SW 1271 (cell line): ENCODE results near the gene POLR3H.

ENCODE experiments used
- DNase-seq, 2 experiments: peaks; one replicate each; lab custom pipeline; 2025; lab: John Stamatoyannopoulos, UW

Gene POLR3H

GRCh38 chr22:41535244-41535643 is 9.0 kb downstream of the POLR3H start:
- DNase-seq: peak in 1 of 2 experiments; percentile 3

DNA sequence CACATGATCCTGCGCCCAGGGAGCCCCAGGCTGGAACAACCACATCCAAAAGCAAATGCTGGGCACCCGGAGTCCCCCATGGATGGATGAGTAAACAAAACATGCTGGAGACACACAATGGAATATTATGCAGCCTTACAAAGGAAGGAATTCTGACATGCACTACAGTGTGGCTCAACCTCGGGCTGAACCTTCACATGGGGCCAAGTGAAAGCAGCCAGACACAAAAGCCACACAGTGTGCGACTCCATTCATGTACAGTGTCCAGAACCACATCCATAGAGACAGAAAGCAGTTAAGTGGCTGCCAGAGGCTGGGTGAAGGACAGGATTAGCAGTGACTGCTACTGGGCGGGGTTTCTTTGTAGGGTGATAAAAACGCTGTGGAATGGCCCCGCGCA is 10.1 kb downstream of the POLR3H start:
- no peak for DNase-seq

DNA sequence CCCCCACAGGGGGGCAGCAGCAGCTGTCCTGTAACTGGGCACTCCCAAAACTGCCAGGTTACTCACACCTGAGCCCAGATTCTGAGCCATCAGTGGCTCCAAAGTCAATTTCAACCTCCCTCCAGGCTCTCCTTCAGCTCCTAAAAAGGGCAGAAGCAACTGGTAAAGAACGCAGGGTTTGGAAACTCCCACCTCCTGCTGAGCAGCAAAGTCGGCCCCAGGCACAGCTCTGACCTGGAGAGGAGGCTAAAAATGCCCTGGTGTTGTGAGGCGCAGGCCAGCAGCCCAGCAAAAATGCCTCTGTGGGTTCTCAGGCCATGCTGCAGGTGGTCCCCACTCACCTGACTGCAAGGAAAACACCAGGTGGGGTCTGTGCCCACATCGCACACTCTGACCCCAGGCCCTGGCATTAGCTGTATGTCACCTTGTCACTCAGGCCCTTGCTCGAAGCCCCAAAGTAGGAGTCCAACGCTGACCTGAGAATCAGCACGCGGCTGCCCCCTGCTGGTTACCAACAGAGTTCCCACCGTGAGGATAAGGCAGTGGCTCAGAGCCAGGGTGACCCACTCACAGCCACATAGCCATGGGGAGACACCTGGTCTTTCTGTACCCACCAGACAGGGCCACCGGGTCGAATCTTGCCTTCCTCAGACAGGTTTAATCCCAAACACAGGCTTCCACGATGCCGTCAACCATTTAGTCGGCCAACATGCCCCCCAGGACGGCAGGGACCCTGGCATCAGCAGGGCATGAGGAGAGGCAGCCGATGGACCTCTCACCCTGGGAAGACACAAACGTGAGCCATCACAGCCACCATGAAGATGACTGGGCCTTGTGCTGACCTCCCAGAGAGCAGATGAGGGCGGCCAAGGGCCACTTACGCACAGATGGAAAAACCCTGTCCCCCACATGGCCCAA is 11.1 kb downstream of the POLR3H start:
- peak in 1 of 2 experiments; percentile 7 for DNase-seq

DNA sequence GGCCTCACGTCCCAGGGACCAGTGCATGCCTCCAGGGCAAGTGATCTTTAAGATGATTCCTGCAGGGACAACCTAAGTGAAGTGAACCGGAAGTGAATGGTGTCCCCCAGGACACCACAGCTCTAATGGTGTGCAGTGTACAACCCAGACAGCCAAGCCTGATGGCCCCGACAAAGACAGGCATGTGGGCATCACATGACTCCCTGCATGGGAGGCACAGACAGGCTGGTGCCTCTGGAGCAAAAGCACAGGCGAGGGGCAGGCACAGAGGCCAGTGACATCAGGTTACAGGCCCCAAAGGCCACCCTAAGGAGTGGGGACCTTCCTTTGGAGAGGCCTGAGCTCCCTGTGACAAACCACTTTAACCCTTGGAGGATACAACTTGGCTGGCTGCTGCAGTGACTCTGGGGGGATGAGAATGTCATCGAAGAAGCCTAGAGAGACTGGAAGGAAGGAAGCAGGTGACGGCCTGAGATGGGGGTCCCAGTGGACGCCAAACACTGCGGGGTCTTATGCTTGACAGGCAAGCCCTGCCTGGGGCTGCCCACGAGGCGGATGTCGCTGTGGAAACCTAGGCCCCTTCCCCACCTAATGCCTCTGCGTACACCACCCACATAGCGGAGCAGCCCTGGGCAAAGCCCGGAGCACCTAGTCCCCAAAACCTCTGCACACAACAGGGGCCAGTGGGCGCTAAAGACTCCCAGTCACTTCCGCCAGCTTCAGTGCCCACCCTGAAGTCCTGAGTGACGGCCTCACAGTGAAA is 12.4 kb downstream of the POLR3H start:
- DNase-seq: no peak

DNA sequence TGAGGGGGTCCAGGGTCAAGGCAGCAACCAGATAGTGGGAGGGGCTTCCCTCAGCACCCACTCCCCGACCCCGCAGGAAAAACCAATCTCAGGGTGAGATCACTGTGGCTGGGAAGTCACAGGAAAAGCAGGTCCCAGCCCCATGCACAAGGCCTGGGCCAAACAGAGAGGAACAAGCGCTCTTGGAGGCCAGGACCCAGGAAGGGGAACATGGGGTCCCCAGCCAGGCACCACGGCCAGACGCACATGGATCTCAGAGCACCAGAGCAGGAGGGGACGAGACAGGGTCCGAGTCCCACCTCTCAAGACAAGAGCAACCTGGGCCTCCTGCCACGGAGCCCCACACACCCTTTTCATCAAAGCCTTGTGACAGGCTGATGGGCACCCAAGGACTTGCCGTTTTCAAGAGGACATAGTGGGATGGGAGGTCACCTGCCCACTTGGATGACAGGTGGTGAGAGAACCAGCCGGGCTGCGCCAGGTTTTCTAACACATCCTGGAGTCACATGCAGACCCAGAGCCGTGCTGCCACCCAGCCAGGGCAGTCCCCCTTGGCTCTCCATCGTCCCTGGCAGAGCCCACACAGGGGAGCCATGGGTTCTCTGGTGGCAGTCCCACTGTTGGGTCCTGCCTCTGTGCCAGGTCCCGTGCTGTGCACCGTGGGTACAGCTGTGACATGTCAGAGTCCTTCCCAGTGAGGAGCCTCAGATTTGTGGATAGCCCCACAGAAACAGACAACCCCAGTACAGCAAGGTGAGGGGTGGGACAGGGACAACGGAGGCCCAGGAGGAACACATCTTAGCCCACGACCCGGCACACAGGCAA is 13.2 kb downstream of the POLR3H start:
- no peak for DNase-seq

DNA sequence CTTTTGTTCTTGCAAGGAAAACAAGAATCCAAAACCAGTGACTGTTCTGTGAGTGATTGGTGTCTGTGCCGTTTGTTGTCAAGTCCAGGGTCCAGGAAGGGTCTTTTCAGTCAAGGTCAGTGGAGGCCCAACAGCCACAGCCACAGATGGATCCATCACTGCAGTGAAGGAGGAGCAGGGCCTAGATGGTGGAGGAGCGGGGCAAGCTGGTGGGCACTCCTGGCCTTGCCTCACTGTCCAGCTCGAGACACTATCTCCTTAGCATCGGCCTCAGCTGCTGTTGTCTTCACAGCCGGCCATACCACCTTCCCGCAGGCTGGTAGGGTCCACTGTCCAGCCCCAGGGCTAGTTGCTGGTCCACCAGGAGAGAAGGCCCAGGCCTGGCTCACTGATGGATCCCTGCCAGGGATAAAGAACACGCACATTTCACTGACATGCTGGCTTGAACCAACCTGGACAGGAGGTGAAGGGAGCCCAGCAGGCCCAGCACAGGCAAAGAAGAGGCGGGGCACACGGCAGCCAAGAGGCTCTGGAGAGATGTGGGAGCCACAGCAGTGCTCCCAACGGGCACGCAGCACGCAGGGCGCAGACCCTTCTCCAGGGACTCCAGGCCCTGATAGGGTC is 15.2 kb downstream of the POLR3H start:
- DNase-seq: no peak

DNA sequence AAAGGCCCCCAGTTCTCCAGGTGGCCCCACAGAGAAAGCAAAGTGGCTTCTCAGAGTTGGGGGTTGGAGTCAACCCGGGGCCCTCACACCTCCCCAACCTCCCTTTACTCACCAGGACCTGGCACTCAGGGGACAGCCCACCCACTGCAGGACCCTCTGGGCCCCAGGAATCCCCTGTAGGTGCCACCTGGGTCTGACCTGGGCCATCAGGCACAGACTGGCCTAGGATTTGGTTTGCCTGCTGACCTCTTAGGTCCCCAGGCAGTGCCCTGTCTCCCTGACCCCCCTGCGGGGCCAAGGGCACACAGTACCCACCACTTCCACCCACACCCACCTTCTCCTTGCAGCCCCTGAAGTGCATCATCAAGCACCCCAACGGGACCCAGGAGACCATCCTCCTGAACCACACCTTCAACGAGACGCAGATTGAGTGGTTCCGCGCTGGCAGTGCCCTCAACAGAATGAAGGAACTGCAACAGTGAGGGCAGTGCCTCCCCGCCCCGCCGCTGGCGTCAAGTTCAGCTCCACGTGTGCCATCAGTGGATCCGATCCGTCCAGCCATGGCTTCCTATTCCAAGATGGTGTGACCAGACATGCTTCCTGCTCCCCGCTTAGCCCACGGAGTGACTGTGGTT is 16.0 kb downstream of the POLR3H start:
- DNase-seq: no peak

DNA sequence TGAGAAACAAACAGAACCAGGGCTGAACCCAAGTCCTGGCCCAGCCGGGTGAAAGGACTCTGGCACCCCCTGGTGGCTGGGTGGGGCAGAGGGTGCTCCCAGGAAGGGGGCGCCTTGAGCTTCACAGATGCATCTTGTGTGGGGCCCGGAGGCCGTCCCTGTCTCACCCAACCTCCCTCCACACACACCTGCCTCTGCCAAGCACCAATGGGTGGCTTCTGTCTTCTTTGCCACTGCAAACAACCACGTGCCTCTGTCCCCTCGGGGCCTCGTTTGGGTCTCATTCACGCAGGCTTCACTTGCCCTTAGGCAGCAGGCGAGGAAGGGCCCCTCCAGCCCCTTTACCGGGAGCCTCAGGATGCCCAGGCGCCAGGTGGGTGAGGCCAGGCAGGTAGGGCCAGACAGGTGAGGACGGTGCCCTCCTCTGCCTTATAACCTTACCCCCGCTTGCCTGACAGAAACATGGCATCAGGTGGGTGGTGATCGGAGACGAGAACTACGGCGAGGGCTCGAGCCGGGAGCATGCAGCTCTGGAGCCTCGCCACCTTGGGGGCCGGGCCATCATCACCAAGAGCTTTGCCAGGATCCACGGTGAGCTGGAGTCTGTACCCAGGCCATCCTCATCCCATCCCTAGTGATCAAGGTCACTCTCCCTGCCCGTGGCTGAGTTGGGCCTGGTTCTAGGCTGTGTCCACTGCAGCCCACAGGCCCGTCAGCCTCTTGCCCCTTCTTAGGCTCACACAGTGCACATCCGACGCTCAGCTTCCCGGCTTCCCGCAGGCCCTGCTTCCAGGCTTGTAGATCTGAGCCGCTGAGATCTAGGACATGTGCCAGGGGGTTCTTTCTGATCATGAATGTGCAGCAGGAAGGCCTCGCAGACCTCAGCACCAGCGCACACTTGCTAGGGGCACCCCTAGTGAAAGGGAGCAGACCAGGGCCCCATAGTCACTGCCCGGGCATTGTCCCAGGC is 17.2 kb downstream of the POLR3H start:
- DNase-seq: no peak

DNA sequence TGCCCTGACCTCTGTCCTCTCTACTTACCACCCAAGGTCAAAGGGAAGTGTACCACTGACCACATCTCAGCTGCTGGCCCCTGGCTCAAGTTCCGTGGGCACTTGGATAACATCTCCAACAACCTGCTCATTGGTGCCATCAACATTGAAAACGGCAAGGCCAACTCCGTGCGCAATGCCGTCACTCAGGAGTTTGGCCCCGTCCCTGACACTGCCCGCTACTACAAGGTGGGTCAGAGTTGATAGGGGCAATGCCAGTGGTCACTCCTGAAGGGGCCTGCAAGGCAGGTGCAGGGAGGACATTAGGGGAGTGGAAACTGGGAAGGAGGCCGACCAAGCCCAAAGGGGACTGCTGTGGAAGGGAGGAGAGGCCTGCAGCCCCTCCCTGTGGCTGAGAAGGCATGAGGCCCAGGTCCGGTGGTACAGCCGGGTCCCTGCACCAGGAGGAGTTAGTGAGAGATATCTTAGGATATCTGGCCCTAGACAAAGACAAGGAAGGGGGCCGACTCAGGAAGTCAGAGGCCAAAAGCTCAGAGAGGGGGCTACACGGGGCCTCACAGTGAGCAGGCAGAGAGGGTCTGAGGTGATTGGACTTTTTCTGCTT is 17.9 kb downstream of the POLR3H start:
- peak in 1 of 2 experiments; percentile 7 for DNase-seq

- DNase-seq: no peak
Observed at GRCh38 chr22:41525450-41526225, 18.6 kb downstream of the POLR3H start.

DNA sequence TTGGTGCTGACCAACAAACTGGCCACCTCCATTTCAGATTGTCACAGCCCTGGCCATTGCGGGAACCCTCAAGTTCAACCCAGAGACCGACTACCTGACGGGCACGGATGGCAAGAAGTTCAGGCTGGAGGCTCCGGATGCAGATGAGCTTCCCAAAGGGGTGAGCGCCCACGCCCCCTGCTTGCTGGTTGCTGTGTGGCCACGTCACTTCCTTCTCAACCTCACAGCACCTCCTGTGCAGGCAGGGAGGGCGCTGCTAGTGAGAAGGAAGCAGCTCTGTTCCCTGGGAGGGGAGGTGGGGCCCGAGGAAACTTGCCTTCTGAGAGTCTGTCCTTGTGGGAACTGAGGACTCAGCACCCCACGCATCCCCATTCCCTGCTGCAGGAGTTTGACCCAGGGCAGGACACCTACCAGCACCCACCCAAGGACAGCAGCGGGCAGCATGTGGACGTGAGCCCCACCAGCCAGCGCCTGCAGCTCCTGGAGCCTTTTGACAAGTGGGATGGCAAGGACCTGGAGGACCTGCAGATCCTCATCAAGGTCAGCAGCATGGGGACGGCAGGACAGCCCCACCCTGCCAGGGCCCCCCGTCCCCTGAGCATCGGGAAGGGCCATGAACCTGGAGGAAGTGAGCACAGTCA is 19.3 kb downstream of the POLR3H start:
- no peak for DNase-seq

- no peak for DNase-seq
Observed at GRCh38 chr22:41524251-41524661, 20.0 kb downstream of the POLR3H start.

DNA sequence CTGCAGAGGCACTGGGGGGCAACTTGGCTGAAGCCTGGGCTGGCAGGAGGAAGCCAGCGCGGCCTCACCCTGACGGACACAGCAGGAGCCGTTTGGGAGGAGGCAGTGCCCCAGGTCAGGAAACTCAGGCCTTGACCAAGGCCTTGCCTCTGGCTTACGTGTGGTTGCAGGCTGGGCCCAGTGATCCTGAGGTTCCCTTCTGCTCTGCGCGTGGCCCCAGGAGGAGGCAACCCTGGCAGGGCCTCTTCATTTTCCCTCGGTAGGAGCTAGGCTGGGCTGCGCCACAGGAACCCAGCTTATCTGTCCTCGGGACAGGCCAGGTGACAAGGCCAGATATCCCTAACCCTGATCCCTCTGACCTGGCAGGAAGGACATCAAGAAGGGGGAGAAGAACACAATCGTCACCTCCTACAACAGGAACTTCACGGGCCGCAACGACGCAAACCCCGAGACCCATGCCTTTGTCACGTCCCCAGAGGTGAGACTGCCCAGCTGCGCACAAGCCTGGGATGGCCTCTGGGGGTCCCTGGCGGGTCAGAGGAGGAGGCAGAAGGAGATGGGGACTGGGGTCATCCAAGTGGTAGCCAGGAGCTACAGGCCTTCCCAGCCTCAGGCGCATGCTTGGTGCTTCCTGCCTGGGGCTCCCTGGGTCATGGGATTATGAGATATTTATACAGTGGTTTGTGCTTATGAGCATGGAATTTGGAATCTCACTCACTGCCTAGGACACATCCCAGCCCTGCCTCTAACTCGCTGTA is 20.6 kb downstream of the POLR3H start:
- no peak for DNase-seq

GRCh38 chr22:41522813-41523212 is 21.5 kb downstream of the POLR3H start:
- no peak for DNase-seq

DNA sequence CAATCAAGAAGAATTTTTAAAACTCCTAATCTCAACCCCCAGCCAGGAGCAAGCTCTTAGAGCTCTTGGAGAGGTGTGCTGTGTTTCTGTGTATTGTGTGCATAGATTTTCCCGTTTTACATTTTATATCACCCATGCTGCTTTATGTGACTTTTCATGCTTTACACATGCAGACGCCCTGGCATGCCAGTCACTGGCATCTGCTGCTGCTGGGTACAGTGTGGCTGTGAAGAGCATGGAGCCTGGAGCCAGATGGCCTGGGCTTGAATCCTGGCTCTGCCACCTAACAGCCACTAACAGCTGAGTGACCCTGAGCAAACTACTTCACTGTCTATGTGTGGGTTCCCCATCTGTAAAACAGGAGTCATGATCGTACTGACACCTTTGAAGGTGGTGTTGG is 23.1 kb downstream of the POLR3H start:
- DNase-seq: no peak

DNA sequence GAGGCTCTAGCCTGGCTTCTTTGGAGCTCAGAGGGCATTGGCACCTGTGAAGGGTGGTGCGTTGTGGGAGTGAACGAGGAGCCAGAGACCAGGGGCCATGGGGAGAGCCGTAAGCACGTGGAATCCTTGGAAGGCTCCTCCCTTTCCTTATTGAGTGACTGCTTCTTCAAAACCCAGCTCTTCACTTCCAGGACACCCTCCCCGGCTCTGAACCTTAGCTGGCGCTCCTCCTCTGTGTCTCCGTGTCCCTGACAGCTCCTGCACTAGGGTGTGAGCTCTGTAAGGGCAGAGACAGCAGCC is 26.3 kb downstream of the POLR3H start:
- DNase-seq: no peak

DNA sequence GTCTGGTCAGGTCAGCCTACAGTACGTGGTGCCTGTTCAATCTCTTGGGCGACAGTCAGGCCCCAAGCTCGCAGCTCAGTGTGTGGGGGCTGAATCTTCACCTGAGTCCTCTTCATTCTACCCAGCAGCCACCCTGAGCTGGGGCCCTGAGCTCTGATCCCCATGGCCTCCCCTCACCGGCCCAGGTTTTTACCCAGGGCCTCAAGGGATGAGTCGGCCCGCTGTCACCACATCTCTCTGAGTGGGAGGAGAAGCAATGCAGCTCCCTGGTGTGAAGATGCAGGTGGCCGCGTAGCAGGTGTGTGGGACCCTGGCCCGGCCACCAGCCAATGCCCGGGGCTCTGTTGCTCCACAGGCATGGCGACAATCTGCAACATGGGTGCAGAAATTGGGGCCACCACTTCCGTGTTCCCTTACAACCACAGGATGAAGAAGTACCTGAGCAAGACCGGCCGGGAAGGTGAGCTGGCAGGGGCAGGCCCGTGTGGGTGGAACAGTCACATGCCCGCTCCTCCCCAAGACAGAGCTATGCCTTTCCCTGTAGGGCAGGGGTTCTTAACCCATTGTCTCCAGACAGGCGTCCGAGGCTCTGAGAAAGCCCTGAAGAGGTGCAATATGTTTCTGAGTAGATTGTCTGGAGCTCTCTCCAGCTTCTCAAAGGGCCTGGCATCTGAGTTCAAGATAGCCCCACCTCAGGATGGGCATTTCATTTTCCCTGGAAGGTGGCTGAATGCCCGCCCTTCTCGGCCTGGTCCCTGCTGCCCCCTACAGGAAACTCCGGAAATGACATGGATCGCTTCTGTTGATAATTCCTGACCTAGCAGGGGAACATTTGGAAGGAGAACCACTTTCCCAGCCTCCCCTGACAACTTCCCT is 26.9 kb downstream of the POLR3H start:
- DNase-seq: peak in 1 of 2 experiments; percentile 39
